Activated naive CD4-positive, alpha-beta T cell treated with anti-CD3 and anti-CD28 coated beads, Interleukin-2, amount 10 ng/mL, durations not matched to agents 7 days and 5 days (primary cell): ENCODE measurements around the gene GPX5.

Experiments used
- CTCF ChIA-PET: fragments of 350-600 bp; sonication (Branson Sonifier 250); formaldehyde crosslinking; loops from one replicate; lab custom pipeline; 2021; ENCODE audit warnings: antibody characterized with exemption; lab: Charles Lee
- DNase-seq: peaks from one replicate; pipeline ENCODE4 v3.0.0-alpha.2; 2020
- H3K27ac Mint-ChIP-seq: one replicate; pipeline ENCODE4 v1.8.0; 2021; ENCODE audit warnings: mild to moderate bottlenecking, moderate library complexity, mixed read lengths
- H3K27me3 Mint-ChIP-seq: one replicate; pipeline ENCODE4 v1.8.0; 2021; ENCODE audit warnings: mild to moderate bottlenecking, mixed read lengths
- H3K36me3 Mint-ChIP-seq: one replicate; pipeline ENCODE4 v1.8.0; 2021; ENCODE audit warnings: mixed read lengths
- H3K4me1 Mint-ChIP-seq: one replicate; pipeline ENCODE4 v1.8.0; 2021; ENCODE audit warnings: mixed read lengths
- H3K4me3 Mint-ChIP-seq: one replicate; pipeline ENCODE4 v1.8.0; 2021; ENCODE audit warnings: mild to moderate bottlenecking, moderate library complexity, mixed read lengths
- H3K9me3 Mint-ChIP-seq: one replicate; pipeline ENCODE4 v1.8.0; 2021; ENCODE audit warnings: mixed read lengths

The GPX5 gene, protein sequence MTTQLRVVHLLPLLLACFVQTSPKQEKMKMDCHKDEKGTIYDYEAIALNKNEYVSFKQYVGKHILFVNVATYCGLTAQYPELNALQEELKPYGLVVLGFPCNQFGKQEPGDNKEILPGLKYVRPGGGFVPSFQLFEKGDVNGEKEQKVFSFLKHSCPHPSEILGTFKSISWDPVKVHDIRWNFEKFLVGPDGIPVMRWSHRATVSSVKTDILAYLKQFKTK

GRCh38 chr6:28525496-28526039 lies at the start of gene GPX5:
TSS of gene GPX5 (plus strand) at chr6:28525881. CDS start at chr6:28526014, 133 bp downstream.
- peak; percentile 50 for DNase-seq
- CTCF ChIA-PET, result no interaction called here
- H3K27me3 Mint-ChIP-seq, result peaks cover 47% of the 10 kb centered on the region
- H3K36me3 Mint-ChIP-seq, result no peaks in the 10 kb centered on the region
- peaks cover 38% of the 10 kb centered on the region for H3K4me1 Mint-ChIP-seq
- no peak within 1 kb of the TSS for H3K27ac Mint-ChIP-seq
- no peak within 1 kb of the TSS for H3K4me3 Mint-ChIP-seq
- no peaks in the 10 kb centered on the region for H3K9me3 Mint-ChIP-seq

DNA sequence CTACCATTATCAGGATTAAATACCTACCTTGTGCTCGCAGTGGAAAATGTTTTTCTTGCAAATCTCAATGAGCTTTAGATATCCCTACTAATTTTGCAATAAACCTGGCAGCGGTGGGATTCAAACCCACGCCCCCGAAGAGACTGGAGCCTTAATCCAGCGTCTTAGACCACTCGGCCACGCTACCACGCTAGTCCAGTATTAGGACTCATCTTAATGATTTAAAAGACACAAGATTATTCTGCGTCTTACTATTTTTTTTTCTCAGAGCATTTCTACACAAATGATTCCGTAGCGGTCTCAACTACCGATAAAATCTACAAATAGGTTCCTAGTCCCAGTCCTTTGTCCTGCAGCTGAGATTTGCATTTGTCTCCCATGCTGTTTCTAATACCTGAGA lies 47.2 kb upstream of the GPX5 start:
- DNase-seq, result no peak
- H3K4me3 Mint-ChIP-seq, result no peak overlapping the region
- H3K4me1 Mint-ChIP-seq, result peaks cover 16% of the 10 kb centered on the region
- H3K9me3 Mint-ChIP-seq, result no peaks in the 10 kb centered on the region
- H3K27me3 Mint-ChIP-seq, result peaks cover 72% of the 10 kb centered on the region
- H3K27ac Mint-ChIP-seq, result no peak overlapping the region
- CTCF ChIA-PET, result no interaction called here
- H3K36me3 Mint-ChIP-seq, result no peaks in the 10 kb centered on the region

DNA sequence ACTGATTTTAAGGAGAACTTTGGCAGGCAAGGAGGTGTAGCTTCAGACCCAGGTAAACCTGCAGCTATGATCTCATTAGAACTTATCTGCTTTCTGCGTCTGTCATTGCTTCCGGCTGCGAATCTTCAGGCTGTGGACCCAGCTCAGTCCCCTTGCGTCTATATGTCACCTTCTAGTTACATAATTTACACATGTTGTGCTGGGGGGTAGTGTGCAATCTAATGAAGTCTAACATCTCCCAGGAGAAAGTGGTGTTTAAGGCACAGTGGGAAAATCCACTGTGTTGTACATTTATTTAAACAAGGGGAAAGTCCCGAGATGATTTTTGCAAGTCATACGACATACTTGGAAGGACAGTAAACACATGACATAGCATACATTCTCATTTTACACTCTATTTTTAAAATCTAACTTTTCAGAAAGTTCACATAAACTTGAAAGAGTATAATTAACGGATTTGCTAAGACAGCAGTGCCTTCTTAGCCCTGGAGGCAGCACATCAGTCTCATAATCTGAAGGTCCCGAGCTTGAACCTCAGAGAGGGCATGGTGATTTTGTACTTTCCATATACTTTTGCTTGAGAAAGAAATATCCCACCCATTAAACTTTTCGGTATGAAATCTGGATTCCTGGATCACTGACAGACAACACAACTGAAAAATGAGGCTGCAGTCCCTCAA lies 45.3 kb upstream of the GPX5 start:
- Mint-ChIP-seq H3K27ac (no peak overlapping the region), H3K36me3 (no peaks in the 10 kb centered on the region), H3K4me1 (peaks cover 14% of the 10 kb centered on the region), H3K9me3 (peaks cover 3% of the 10 kb centered on the region), H3K4me3 (no peak overlapping the region), H3K27me3 (peaks cover 65% of the 10 kb centered on the region)
- no peak for DNase-seq
- CTCF ChIA-PET, result no interaction called here

DNA sequence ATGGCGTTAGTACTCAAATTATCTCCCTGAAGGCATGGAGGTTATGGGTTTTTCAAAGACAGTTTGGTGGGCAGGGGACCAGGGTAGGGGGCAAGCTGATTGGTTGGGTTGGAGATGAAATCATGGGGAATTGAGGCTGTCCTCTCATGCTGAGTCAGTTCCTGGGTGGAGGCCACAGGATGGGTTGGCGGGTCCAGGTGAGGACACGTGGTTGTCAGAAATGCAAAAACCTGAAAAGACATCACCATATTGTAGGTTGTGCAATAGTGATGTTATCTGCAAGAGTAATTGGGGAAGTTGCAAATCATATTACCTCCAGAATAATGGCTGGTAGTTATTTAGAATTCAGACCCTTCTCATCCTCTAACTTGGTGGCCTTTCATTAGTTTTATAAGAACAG lies 40.2 kb upstream of the GPX5 start:
- peaks cover 23% of the 10 kb centered on the region for H3K4me1 Mint-ChIP-seq
- CTCF ChIA-PET, result no interaction called here
- H3K36me3 Mint-ChIP-seq, result no peaks in the 10 kb centered on the region
- peaks cover 79% of the 10 kb centered on the region for H3K27me3 Mint-ChIP-seq
- H3K9me3 Mint-ChIP-seq, result peaks cover 8% of the 10 kb centered on the region
- no peak overlapping the region for H3K4me3 Mint-ChIP-seq
- no peak overlapping the region for H3K27ac Mint-ChIP-seq
- DNase-seq, result no peak

DNA sequence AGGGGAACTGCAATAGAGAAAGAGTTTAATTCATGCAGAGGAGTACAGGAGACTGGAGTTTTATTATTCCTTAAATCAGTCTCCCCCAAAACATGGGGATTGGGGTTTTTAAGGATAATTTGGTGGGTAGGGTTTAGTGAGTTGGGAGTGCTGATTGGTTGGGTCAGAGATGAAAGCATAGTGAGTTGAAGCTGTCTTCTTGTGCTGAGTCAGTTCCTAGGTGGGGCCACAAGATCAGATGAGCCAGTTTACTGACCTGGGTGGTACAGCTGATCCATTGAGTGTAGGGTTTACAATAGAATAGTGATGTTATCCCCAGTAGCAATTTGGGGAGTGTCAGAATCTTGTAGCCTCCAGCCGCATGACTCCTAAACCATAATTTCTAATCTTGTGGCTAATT lies 39.1 kb upstream of the GPX5 start:
- Mint-ChIP-seq H3K4me3 (no peak overlapping the region), H3K27ac (no peak overlapping the region), H3K27me3 (peaks cover 78% of the 10 kb centered on the region), H3K9me3 (peaks cover 8% of the 10 kb centered on the region), H3K4me1 (peaks cover 27% of the 10 kb centered on the region), H3K36me3 (no peaks in the 10 kb centered on the region)
- no peak for DNase-seq
- CTCF ChIA-PET, result no interaction called here

GRCh38 chr6:28486988-28487742 lies 38.5 kb upstream of the GPX5 start:
- Mint-ChIP-seq H3K4me3 (no peak overlapping the region), H3K9me3 (peaks cover 8% of the 10 kb centered on the region), H3K27me3 (peaks cover 77% of the 10 kb centered on the region), H3K4me1 (peaks cover 32% of the 10 kb centered on the region), H3K27ac (no peak overlapping the region), H3K36me3 (no peaks in the 10 kb centered on the region)
- CTCF ChIA-PET, result no interaction called here
- no peak for DNase-seq

GRCh38 chr6:28488916-28489365 lies 36.7 kb upstream of the GPX5 start:
- H3K4me3 Mint-ChIP-seq, result peak overlapping the region; percentile 60
- peaks cover 65% of the 10 kb centered on the region for H3K27me3 Mint-ChIP-seq
- peaks cover 8% of the 10 kb centered on the region for H3K9me3 Mint-ChIP-seq
- DNase-seq, result no peak
- CTCF ChIA-PET, result interaction anchor here (0.5 to 0.6 kb wide), 2 partner anchors 54 to 436 kb away, joined by 3 read pairs; no protein-coding TSS in a partner anchor
- no peaks in the 10 kb centered on the region for H3K36me3 Mint-ChIP-seq
- peaks cover 32% of the 10 kb centered on the region for H3K4me1 Mint-ChIP-seq
- H3K27ac Mint-ChIP-seq, result peak overlapping the region; percentile 24

- Mint-ChIP-seq H3K4me3 (peak overlapping the region; percentile 60), H3K36me3 (no peaks in the 10 kb centered on the region), H3K27ac (peak overlapping the region; percentile 24), H3K9me3 (peaks cover 8% of the 10 kb centered on the region), H3K27me3 (peaks cover 65% of the 10 kb centered on the region), H3K4me1 (peaks cover 32% of the 10 kb centered on the region)
- CTCF ChIA-PET, result interaction anchor here (0.5 to 0.6 kb wide), 2 partner anchors 53 to 435 kb away, joined by 3 read pairs; no protein-coding TSS in a partner anchor
- DNase-seq, result peak; percentile 44
These were observed 36.1 kb upstream of the GPX5 start for GRCh38 chr6:28489366-28490204.

DNA sequence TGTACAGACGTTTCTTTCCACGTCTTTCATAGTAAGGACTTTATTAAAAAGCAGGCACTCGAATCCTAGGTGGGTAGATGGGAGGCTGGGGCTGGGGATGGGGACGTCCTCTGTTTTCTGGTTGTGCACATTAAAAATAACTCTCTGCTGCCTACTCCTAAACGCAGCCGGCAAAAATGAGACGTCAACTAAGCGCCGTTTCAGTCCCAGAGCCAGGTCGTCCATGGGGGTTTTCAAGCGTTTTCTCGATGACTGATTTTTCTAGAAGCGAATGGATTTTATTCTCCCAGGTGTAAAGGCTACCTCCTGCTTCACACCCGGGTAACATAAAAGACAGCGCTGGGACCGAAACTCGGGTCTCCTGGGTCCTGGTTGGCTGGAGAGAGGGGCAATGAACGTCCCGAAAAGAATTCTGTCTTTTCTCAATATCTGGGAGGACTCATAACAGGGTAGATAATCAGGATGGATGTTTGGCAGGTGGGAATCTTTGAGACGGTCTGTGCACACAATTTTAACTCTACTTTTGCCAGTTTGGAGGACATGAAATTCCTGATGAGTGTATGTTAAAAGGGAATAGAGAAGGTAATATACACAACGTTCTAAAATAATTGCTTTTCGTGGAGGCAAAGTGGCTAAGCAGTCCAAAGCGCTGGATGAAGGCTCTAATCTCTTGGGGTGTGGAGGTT lies 35.3 kb upstream of the GPX5 start:
- DNase-seq, result no peak
- Mint-ChIP-seq H3K9me3 (peaks cover 6% of the 10 kb centered on the region), H3K27me3 (peaks cover 57% of the 10 kb centered on the region), H3K36me3 (no peaks in the 10 kb centered on the region), H3K4me3 (peak overlapping the region; percentile 60), H3K4me1 (peaks cover 30% of the 10 kb centered on the region), H3K27ac (no peak overlapping the region)
- CTCF ChIA-PET, result no interaction called here

DNA sequence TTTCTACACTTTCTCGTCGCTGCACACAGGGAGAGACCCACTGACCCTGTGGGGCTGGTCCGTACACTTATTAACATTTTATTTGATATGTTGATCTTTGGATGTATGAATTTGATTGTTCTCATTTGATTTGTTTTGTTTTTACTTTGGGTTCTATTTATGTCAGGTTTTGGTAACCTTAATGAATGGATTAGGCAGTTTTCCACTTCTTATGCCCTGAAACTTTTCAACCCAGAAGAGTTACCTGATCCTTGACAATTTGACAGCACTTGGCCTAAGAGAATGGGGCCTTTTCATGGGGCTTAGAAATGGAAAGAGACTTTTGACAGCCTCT lies 33.7 kb upstream of the GPX5 start:
- no peaks in the 10 kb centered on the region for H3K9me3 Mint-ChIP-seq
- peaks cover 28% of the 10 kb centered on the region for H3K4me1 Mint-ChIP-seq
- CTCF ChIA-PET, result interaction anchor here (0.6 kb wide), 1 partner anchor 208 kb away, joined by 3 read pairs; no protein-coding TSS in a partner anchor
- no peaks in the 10 kb centered on the region for H3K36me3 Mint-ChIP-seq
- peaks cover 45% of the 10 kb centered on the region for H3K27me3 Mint-ChIP-seq
- DNase-seq, result no peak
- H3K27ac Mint-ChIP-seq, result no peak overlapping the region
- no peak overlapping the region for H3K4me3 Mint-ChIP-seq

DNA sequence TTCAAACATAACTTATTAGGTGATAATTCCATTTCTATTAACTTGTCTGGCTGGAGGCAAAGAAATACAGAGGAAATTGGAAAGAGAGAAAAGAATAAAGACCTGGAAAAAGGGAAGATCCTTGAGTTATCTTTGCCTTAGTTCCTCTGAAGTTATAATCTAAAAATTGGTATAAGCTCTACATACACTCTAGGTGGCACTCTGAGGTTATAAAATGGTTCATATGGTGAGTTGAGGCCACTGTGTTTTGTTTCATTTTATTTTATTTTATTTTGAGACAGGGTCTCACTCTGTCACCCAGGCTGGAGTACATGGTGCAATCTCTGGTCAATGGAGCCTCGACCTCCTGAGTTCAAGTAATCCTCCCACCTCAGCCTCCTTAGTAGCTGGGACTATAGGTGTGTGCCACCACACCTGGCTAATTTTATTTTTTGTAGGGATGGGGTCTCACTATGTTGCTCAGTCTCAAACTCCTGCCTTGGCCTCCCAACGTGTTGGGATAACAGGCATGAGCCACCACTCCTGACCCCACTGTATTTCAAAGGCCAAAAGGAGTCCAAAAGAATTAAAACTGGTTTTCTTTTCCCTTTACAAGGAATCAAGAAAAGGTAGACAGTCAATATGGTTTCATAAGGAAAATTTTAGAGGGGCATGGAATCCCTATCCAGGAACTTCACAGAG lies 29.4 kb upstream of the GPX5 start:
- CTCF ChIA-PET, result interaction anchor here (0.8 to 3.0 kb wide), 8 partner anchors 9 to 188 kb away, joined by 3 to 22 read pairs (median 4); no protein-coding TSS in a partner anchor
- H3K9me3 Mint-ChIP-seq, result no peaks in the 10 kb centered on the region
- peaks cover 5% of the 10 kb centered on the region for H3K4me1 Mint-ChIP-seq
- H3K27me3 Mint-ChIP-seq, result peaks cover 38% of the 10 kb centered on the region
- H3K27ac Mint-ChIP-seq, result no peak overlapping the region
- DNase-seq, result no peak
- H3K4me3 Mint-ChIP-seq, result no peak overlapping the region
- no peaks in the 10 kb centered on the region for H3K36me3 Mint-ChIP-seq

- no peaks in the 10 kb centered on the region for H3K4me1 Mint-ChIP-seq
- H3K4me3 Mint-ChIP-seq, result no peak overlapping the region
- DNase-seq, result no peak
- no peak overlapping the region for H3K27ac Mint-ChIP-seq
- CTCF ChIA-PET, result interaction anchor here (0.8 to 3.0 kb wide), 4 partner anchors 84 to 187 kb away, joined by 4 to 22 read pairs (median 12); no protein-coding TSS in a partner anchor
- no peaks in the 10 kb centered on the region for H3K36me3 Mint-ChIP-seq
- H3K27me3 Mint-ChIP-seq, result peaks cover 36% of the 10 kb centered on the region
- no peaks in the 10 kb centered on the region for H3K9me3 Mint-ChIP-seq
These were observed 28.4 kb upstream of the GPX5 start for GRCh38 chr6:28497306-28497705.
